ENCODE measurements around the gene ITFG2.

Gene ITFG2

GRCh38 chr12:2795291-2796186 lies 16.9 kb upstream of the ITFG2 start:
- DNase-seq (ENCODE audit: low spot score): peak; percentile 86

GRCh38 chr12:2796187-2796666 lies 16.2 kb upstream of the ITFG2 start:
- peak; percentile 27 for DNase-seq (ENCODE audit: low spot score)

GRCh38 chr12:2797721-2798418 lies 14.6 kb upstream of the ITFG2 start:
- no peak for DNase-seq (ENCODE audit: low spot score)

GRCh38 chr12:2800046-2800570 lies 12.4 kb upstream of the ITFG2 start:
- DNase-seq (ENCODE audit: low spot score): no peak

GRCh38 chr12:2801044-2801783 lies 11.3 kb upstream of the ITFG2 start:
- DNase-seq (ENCODE audit: low spot score): no peak

- no peak for DNase-seq (ENCODE audit: low spot score)
Measured at GRCh38 chr12:2803635-2804392, 8.7 kb upstream of the ITFG2 start.

GRCh38 chr12:2804393-2805142 lies 7.9 kb upstream of the ITFG2 start:
- no peak for DNase-seq (ENCODE audit: low spot score)

GRCh38 chr12:2805143-2805520 lies 7.3 kb upstream of the ITFG2 start:
- no peak for DNase-seq (ENCODE audit: low spot score)

- DNase-seq (ENCODE audit: low spot score): no peak
Measured at GRCh38 chr12:2806700-2807099, 5.8 kb upstream of the ITFG2 start.

GRCh38 chr12:2811801-2812200 lies 667 bp upstream of the ITFG2 start:
- DNase-seq (ENCODE audit: low spot score): no peak

GRCh38 chr12:2813214-2814185 lies 1.0 kb downstream of the ITFG2 start:
- DNase-seq (ENCODE audit: low spot score): peak; percentile 67

- no peak for DNase-seq (ENCODE audit: low spot score)
Measured at GRCh38 chr12:2819810-2820209, 7.3 kb downstream of the ITFG2 start.

- no peak for DNase-seq (ENCODE audit: low spot score)
Measured at GRCh38 chr12:2820432-2820831, 8.0 kb downstream of the ITFG2 start.

GRCh38 chr12:2823483-2823882 lies 11.0 kb downstream of the ITFG2 start:
- no peak for DNase-seq (ENCODE audit: low spot score)

- DNase-seq (ENCODE audit: low spot score): no peak
Measured at GRCh38 chr12:2824541-2824940, 12.1 kb downstream of the ITFG2 start.

GRCh38 chr12:2825132-2825531 lies 12.7 kb downstream of the ITFG2 start:
- DNase-seq (ENCODE audit: low spot score): no peak

- no peak for DNase-seq (ENCODE audit: low spot score)
Measured at GRCh38 chr12:2826036-2826435, 13.6 kb downstream of the ITFG2 start.

- no peak for DNase-seq (ENCODE audit: low spot score)
Measured at GRCh38 chr12:2826721-2827515, 14.4 kb downstream of the ITFG2 start.

GRCh38 chr12:2829275-2829674 lies 16.8 kb downstream of the ITFG2 start:
- DNase-seq (ENCODE audit: low spot score): no peak

Data from germinal center (tissue), 1 donor.